HG03520 (cell line): ENCODE measurements around the gene ATXN7L1.

Source experiments
- ATAC-seq: cut with Tn5 transposase; IDR thresholded peaks from one replicate; pipeline ENCODE4 v1.9.1; 2021; ENCODE audit warnings: mild to moderate bottlenecking, moderate library complexity; ENCODE audit not compliant: unreplicated experiment

The ATXN7L1 gene

DNA sequence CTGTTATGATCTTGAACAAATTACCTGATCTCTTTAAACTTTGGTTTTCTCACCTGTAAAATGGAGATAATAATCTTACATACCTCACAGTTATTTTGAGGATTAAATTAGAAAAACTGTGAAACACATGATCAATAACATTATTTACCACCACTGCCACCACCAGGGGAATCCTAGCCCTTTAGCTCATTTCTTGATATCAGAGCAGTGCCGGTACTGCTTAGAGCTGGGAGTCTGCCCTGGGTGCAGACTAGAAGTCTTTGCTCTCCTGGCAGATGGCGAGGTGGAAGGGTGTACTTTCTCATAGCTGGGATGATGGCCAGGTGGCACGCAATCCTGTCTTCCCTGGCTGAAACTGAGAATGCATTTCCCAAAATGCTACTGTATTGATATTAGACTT lies 282.4 kb downstream of the ATXN7L1 start:
- ATAC-seq, result no peak

DNA sequence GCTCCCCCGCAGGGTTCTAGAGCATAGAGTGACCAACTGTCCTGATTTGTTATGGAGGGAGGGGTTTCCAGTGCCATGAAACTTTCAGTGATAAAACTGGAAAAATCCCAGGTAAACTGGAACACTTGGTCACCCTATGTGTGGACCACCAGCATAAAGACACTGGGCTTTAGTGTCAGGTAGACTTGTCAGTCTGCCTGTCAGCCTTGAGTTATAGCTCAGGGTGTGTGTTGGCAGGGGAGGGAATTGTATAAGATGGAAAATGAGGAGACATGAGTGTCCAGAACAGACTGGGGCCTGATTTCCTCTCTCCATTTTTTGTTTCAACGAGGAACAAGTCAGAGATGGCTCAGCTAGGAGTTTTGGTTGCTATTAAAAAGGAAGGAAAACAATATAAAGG lies 284.9 kb downstream of the ATXN7L1 start:
- no peak for ATAC-seq

DNA sequence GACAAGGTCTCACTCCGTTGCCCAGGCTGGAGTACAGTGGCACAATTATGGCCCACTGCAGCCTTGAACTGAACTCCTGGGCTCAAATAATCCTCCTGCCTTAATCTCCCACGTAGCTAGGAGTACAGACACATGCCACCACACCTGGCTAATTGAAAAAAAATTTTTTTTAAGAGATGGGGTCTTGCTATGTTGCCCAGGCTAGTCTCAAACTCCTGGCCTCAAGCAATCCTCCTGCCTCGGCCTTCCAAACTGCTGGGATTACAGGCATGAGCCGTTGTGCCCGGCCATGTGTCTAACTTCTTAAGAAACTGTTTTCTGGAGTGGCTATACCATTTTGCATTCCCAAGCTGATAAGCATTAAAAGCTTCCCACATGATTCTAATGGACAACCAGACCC lies 285.6 kb downstream of the ATXN7L1 start:
- ATAC-seq, result no peak

DNA sequence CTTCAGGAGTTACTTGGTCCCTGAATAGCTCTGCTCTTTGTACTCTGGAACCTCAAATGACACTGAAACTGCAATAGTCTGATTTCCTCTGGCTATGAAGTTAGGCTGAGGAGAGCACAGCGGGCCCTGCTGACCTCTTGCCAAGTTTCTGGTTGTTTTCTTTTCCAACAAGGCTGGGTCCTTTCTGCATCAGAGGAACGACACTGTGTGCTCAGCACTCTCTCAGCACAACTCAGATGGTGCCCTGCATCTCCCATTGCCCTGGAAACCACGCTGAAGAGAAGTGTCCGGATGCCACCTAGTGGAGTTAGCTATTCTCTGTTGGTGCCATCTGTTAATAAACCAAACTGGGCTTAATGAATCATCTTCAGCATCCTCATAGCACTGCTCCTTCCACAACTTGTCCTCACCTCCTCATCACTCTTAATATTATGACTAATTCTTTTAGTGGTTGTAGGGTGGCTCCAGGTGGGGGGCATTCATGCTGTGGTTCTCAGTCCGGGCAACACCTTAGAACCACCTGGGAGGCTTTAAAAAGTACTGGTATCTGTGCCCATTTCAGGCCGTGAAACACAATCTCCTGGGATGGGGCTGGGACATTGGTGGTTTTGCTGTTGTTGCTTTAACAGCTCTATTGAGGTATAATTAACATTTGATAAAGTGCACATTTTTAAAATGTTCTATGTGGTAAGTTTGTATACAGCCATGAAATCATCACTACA lies 286.9 kb downstream of the ATXN7L1 start:
- peak; percentile 76 for ATAC-seq

DNA sequence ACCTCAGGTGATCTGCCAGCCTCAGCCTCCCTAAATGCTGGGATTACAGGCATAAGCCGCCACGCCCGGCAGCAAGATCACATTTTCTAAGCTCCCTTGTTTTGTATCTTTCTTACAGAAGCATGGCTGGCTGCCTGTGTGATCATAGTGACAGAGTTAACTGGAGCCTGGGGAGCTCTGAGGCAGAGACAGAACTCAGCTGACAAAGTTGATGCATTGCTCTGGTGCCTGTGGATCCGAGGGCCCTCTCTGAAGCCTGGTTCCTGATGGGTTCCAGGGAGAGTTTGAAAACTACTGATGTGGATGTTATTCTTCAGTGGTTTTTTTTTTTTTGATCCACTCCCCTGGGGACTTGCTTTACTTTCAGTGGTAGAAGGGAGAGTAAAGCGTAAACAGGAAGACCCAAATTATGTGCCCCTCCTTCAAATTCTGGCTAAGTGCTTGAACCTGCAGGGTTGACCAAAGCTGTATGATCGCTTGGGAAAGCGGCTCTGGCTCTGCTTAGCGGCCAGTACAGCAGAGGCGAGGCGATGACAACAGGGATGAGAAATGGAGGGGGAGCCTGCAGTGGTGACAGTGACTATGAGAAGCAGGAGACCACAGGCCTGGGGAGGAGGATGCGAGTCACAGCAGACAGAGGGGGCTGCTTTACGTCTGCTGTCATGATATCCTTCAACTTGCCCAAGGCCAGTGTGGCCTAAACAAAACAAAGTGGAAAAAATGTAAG lies 288.3 kb downstream of the ATXN7L1 start:
- no peak for ATAC-seq

DNA sequence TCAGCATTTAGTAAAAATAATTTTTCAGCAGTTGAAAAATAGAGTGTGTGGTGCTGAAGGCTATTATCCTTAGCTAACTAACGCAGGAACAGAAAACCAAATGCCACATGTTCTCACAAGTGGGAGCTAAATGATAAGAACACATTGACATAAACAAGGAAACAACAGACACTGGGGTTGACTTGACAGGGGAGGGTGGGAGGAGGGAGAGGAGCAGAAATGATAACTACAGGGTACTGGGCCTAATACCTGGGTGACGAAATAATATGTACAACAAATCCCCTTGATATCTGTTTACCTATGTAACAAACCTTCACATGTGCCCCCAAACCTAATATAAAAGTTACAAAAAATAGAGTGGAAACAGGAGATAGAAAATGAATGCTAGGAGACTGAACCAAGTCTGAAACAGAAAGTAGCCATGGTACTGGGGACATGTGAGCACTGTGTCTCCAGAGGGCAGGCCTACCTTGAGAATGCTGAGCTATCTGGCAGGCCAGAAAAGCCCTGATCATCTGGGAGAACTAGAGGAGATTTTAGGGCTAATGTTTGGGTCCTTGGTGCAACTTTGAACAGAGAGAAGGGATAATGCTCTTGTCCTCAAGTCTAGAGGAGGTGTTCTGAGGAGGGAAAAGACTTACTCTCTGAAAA lies 290.4 kb downstream of the ATXN7L1 start:
- ATAC-seq, result no peak

DNA sequence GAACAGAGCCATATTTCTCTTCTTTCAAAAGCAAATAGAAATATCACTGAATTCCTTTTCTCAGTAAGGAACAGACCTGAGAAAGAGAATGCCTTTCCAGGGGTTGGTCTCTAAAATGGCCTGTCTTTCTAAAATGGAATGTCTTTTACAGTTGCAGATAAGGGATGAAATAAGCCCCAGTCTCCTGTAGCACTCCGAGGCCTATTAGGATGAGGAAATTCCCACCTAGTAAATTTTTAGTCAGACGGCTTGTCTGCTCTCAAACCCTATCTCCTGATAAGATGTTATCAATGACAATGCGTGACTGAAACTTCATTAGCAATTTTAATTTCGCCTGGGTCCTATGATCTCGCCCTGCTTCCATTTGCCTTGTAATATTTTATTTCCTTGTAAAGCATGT lies 292.2 kb downstream of the ATXN7L1 start:
- no peak for ATAC-seq

DNA sequence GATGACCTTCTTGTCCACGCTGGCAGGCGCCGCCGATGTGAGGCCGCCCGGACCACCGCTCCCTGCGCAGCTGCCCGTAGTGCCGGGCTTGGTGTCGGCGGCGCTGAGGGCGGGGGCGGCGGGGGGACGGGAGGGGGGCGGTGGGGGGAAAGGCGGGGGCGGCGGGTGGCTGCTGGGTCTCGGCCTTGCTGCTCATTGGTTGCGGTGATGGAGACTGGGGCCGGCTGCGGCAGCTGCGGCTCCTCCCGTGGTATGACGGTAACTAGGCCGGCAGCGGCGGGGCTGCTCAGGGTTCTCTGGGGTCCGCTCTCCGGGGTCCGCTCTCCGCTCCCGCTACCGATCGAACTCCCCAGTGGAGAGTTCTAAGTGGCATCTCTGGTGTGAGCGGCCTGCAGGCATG lies 293.3 kb downstream of the ATXN7L1 start:
- no peak for ATAC-seq

DNA sequence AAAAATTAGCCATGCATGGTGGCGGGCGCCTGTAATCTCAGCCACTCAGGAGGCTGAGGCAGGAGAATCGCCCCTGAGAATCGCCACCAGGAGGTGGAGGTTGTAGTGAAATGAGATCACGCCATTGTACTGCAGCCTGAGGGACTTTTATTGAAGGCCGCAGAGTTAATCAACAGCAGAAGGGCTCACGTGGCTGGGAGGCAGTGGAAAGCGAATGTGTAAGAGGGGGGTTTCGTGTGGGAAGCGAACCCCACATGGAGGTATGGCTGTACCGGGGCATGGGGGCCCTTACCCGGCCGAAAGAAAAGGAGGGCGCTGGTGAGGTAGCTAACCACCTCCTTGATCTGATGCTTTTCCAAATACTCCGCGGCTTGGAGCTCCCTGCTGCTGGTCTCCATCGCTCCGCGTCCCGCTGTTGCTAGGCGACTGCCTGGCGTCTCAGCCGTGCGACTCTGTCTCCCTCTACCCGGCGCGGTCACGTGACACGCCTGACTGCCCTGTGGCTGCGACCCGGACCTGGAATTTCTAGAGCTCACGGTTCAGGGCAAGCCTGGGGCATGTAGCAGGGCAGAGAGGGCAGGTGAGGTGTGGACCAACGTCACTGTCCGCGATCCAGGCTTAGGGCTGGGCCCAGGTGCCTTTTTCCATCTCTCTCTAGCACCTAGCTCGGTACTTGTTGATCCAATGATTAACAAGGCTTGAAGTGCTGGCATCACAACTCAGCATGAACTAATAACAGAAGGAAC lies 295.2 kb downstream of the ATXN7L1 start, which contains the start of gene EFCAB10:
TSS of gene EFCAB10 (minus strand) at position 428 of the 746 bp plus-strand sequence. CDS start at position 398, 30 bp downstream.
- ATAC-seq, result peak; percentile 83

DNA sequence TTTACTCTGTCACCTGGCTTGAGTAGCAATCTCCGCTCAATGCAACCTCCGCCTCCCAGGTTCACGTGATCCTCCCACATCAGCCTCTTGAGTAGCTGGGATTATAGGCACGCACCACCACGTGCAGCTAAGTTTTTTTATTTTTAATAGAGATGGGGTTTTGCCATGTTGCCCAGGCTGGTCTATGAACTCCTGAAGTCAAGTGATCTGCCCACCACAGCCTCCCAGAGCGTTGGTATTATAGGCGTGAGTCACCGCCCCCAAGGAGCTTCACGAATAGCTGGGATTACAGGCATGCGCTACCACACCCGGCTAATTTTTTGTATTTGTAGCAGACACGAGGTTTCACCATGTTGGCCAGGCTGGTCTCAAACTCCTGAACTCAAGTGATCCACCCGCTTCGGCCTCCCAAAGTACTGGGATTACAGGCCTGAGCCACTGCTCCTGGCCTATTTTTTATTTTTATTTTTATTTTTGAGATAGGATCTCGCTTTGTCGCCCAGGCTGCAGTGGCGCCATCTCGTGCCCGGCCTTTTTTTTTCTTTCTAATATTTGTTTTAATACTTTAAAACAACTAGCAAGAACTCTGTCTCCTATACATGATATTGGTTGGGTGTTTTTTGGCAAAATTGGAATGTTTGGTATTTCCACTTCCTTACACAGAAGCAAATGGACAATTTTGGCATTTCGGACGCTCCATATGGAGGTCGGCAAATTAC lies 296.2 kb downstream of the ATXN7L1 start:
- ATAC-seq, result no peak

DNA sequence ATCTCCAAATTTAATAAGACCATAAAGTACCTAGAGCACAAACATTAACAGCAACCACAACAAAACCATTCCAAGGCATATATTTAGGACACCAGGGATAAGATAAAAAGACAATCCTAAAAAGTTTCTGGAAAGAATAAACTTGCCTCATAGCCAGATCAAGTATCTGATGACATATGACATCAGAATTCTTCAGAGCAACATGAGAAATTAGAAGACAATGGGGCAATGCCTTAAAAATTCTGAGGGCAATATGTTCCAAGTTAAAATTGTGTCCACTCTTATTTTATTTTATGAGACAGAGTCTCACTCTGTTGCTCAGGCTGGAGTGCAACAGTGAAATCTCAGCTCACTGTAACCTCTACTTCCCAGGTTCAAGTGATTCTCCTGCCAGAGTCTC lies 297.9 kb downstream of the ATXN7L1 start:
- no peak for ATAC-seq

DNA sequence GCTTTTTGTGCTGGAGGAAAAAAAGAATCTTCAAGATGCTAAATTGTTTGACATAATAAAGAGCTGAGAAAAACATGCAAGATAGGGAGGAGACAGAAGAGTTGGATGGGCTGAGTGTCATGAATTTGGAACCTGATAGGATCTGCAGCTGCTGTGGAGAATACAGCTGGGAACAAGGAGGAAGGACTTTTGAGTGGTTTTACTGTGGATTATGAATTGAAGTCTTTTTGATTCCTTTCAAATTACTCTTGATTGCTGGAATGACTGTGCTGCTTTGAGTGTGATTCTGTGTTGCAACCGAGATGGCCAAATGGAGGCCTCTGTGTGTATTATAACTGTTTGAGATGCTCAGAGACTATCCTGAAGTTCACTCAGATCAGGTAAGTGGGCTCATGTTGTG lies 299.1 kb downstream of the ATXN7L1 start:
- no peak for ATAC-seq

DNA sequence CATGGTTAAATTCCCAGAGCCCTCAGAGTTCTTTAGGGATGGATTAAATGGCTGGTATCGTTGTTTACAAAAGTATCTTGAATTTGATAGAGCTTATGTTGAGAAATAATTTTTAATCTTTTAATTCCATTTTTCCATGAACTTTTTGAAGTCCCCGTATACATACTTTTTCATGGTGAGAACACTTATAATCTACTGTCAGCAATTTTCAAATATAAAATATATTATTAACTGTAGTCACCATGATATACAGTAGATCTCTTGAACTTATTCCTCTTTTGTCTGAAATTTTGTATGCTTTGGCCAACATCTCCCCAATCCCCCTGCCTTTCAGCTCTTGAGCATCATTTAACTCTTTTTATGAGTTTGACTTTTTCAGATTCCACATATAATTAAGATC lies 304.5 kb downstream of the ATXN7L1 start:
- no peak for ATAC-seq

DNA sequence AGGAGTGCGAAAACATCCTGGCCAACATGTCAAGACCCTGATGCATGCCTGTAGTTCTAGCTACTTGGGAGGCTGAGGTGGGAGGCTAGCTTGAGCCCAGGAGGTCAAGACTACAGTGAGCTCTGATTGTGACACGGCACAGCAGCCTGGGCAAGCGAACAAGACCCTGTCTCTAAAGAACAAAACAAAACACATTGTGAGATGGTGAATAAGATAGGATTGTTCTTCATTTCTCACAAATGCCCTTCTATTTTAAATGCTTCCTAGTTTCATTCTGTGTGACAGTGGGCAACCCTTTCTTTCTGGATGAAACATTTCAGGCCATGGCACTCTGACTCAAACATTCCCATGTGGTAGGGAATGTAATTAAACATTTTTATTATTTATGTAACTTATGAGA lies 308.6 kb downstream of the ATXN7L1 start:
- no peak for ATAC-seq

DNA sequence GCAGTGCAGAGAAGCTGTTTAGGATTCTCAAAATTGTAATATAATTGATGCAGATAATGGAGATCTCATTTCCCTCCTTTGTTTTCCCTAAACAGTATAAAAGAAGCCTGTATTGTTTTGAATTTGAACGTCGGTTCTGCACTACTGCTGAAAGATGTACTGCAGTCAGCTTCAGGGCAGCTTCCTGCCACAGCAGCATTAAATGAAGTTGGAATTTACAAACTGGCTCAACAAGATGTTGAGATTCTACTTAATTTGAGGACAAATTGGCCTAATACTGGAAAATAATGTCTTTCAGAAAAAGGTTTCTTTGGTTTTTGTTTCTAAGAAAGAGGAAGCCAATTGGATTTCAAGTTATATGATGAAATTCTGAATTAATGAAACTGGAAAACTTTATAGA lies 309.4 kb downstream of the ATXN7L1 start:
- ATAC-seq, result no peak

DNA sequence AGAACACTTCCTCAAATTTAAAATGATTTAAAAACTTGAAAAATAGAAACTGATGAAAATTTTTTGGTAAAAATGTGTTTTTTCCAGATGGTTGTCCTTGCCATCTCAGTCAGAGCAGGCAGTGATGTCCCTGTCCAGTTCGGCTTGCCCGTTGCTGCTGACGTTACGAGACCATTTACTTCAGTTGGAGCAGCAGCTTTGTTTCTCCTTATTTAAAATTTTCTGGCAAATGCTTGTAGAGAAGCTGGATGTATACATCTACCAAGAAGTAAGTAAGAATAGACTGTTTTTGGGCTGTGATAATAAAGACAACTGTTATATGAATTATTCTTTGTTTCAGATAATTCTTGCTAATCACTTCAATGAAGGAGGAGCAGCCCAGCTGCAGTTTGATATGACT lies 311.2 kb downstream of the ATXN7L1 start:
- ATAC-seq, result no peak

DNA sequence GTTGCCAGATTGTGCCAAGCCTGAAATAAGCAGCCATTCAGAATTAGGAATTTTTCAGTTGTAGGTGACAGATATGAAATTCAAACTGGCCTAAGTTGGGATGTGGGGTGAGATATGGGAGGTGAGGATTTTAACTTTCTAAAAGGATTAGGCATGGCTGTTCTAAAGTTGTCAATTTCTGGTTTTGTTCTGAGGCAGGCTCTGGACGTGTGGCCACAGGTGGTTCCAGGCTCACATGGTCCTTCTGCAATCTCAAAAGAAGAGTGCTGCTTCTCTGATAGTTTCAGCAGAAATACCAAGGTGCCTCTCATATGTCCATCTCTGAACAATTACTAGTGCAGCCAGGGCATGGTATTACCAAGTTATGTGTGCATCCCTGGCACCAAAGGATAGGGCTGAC lies 316.5 kb downstream of the ATXN7L1 start:
- ATAC-seq, result no peak
